ENCODE data around the gene CTBP2. TPM values are rescaled to one million over a fixed set of nuclear protein-coding genes. Genes with fewer than 3 reads are reported as not detected.

Gene CTBP2
- total RNA-seq, 1 donor from 2014 or later = 73.0 TPM

DNA sequence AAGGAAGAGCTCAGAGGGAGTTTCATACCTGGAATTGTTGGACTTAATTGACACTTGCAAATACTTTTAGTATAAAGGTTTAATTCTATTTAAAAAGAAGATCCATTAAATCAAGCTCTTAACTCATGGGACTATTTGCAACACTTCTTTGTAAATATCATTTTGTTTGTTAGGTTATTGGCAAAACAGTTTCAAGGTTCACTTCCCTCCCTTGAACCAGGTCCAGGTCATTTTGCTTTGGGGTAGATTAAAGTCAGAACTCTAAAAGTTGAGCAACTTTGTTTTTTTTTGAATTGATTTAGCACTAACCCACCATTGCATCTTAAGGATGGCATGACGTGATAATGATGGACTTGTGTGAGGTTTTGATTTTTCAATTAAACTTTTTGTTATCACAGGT, 172.6 kb downstream of the CTBP2 start:
- ATAC-seq (no peak), DNase-seq (no peak)
- Histone ChIP-seq H3K4me1 (no peaks in the 10 kb centered on the region), H3K4me3 (no peak overlapping the region), H3K27ac (no peak overlapping the region), H3K9me3 (no peaks in the 10 kb centered on the region), H3K36me3 (peaks cover 98% of the 10 kb centered on the region), H3K27me3 (ENCODE audit: low read depth) (no peaks in the 10 kb centered on the region)
- intact Hi-C loops (cut with DNase I) = no loop called here
- TF ChIP-seq, protein P1, sequence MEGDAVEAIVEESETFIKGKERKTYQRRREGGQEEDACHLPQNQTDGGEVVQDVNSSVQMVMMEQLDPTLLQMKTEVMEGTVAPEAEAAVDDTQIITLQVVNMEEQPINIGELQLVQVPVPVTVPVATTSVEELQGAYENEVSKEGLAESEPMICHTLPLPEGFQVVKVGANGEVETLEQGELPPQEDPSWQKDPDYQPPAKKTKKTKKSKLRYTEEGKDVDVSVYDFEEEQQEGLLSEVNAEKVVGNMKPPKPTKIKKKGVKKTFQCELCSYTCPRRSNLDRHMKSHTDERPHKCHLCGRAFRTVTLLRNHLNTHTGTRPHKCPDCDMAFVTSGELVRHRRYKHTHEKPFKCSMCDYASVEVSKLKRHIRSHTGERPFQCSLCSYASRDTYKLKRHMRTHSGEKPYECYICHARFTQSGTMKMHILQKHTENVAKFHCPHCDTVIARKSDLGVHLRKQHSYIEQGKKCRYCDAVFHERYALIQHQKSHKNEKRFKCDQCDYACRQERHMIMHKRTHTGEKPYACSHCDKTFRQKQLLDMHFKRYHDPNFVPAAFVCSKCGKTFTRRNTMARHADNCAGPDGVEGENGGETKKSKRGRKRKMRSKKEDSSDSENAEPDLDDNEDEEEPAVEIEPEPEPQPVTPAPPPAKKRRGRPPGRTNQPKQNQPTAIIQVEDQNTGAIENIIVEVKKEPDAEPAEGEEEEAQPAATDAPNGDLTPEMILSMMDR (IDR thresholded peaks at IDR 0.05) = no peak

DNA sequence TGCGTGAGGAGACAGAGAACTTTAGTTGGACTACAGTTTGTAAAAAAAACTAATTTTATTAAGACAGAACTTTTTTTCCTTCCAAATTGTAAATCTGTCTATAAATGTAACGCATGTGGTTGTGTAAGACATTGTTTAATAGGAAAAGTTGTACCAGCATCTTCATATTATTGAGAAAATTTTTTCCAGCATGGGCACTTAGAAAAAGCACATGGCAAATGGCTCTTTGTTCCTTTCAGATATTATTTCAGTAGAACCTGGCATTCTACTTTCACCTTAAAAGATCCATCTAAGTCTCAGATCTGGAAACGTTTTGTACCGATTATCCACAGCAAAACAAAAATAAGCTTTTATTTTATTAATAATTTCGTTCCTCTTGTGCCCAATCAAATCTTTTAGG, 175.2 kb downstream of the CTBP2 start:
- ATAC-seq (no peak), DNase-seq (no peak)
- H3K4me3 ChIP-seq = no peak overlapping the region
- H3K4me1 ChIP-seq = no peaks in the 10 kb centered on the region
- intact Hi-C loops (cut with DNase I) = no loop called here
- H3K9me3 ChIP-seq = no peaks in the 10 kb centered on the region
- H3K27me3 ChIP-seq (ENCODE audit: low read depth) = no peaks in the 10 kb centered on the region
- H3K27ac ChIP-seq = no peak overlapping the region
- H3K36me3 ChIP-seq = peaks cover 97% of the 10 kb centered on the region
- TF ChIP-seq, protein P1 (IDR thresholded peaks at IDR 0.05) = no peak

DNA sequence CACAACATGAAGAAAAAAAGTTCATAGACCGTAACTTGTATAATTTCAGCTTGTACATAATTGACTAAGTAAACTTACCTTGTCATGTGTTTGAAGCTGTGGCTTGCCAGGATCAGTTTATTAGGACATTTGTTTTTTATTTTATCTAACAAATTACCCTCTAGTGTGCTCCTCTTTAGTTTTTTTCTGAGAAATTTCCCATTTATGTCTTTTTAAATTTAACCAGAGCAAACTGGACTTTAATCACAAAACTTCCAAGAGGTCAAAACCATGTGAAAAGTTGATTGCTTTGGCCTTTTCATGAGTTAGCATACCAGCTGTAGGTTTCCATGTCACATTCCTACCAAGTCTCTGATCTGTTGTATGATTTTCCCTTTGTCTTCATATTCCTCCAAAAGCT, 176.0 kb downstream of the CTBP2 start:
- H3K4me1 ChIP-seq = no peaks in the 10 kb centered on the region
- DNase-seq (no peak), ATAC-seq (no peak)
- H3K4me3 ChIP-seq = no peak overlapping the region
- H3K9me3 ChIP-seq = no peaks in the 10 kb centered on the region
- no peaks in the 10 kb centered on the region for H3K27me3 ChIP-seq (ENCODE audit: low read depth)
- H3K36me3 ChIP-seq = peaks cover 89% of the 10 kb centered on the region
- intact Hi-C loops (cut with DNase I) = no loop called here
- no peak overlapping the region for H3K27ac ChIP-seq
- TF ChIP-seq, protein P1 (IDR thresholded peaks at IDR 0.05) = no peak

DNA sequence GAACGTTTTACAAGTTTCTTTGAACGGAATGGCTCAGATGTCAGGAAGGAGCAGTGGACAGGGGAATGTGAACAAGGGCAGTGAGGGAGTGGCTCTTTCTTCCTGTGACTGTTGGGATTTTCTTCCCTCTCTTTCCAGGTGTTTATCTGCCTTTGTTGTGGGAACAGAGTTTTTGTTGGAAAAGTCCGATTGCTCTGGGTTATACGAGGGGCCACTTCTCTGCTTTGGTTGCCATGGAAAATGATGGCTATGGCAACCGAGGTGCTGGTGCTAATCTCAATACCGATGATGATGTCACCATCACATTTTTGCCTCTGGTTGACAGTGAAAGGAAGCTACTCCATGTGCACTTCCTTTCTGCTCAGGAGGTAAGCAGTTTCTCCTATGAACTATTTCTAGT, 177.0 kb downstream of the CTBP2 start:
- no peak for ATAC-seq
- TF ChIP-seq, protein P1 (IDR thresholded peaks at IDR 0.05) = no peak
- H3K27ac ChIP-seq = no peak overlapping the region
- intact Hi-C loops (cut with DNase I) = no loop called here
- no peaks in the 10 kb centered on the region for H3K4me1 ChIP-seq
- H3K4me3 ChIP-seq = no peak overlapping the region
- no peaks in the 10 kb centered on the region for H3K27me3 ChIP-seq (ENCODE audit: low read depth)
- no peaks in the 10 kb centered on the region for H3K9me3 ChIP-seq
- no peak for DNase-seq
- H3K36me3 ChIP-seq = peaks cover 83% of the 10 kb centered on the region

DNA sequence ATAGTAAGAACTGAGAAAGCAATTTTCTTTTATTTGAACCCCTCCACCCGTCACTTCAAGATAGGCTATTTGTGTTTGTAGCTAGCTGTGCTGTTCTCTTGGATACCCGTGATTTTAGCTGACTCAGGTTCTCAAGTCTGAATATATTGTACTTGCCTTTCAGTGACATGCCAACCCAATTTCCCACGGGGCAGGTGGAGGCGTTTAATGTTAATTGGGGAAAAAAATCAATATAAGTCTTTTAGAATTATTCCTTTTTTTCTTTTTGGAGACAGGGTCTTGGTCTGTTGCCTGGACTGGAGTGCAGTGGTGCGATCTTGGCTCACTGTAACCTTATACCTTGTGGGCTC, 182.0 kb downstream of the CTBP2 start:
- Histone ChIP-seq H3K27me3 (ENCODE audit: low read depth) (no peaks in the 10 kb centered on the region), H3K27ac (no peak overlapping the region), H3K4me3 (no peak overlapping the region), H3K9me3 (no peaks in the 10 kb centered on the region), H3K4me1 (peaks cover 7% of the 10 kb centered on the region), H3K36me3 (peaks cover 62% of the 10 kb centered on the region)
- intact Hi-C loops (cut with DNase I) = no loop called here
- DNase-seq = no peak
- TF ChIP-seq, protein P1 (IDR thresholded peaks at IDR 0.05) = no peak
- ATAC-seq = no peak

Measured in lower lobe of right lung (tissue), 2 donors.